ENCODE data around the gene SELENOV.

DNA sequence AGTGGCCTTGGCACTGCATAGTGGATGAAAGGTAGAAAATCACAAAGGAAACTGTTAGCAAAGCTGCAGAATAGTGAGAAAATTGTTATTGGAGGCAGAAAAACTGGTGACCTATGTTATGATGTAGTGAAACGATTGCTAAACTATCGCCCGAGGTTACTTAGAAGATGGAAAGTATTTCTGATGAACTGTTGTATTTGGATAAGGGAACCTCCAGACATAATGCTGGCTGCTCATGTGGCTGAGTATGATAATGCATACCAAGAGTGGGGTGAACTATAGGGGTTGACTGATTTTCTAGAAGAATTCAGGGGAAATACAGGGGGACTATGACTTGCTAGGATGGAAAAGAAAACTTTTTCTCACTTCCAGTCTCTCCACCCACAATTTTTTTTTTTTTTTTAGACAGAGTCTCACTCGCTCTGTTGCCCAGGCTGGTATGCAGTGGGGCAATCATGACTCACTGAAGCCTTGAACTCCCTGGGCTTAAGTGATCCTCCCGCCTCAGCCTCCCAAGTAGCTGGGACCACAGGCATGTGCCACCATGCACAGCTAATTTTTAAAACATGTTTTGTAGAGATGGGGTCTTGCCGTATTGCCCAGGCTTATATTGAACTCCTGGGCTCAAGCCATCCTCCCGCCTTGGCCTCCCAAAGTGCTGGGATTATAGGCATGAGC is 29.4 kb downstream of the SELENOV start:
- TF ChIP-seq TARDBP (IDR thresholded peaks at IDR 0.05) = no peak
- no peak for TF ChIP-seq SP1 (IDR thresholded peaks at IDR 0.05)
- TF ChIP-seq FOXA1 (IDR thresholded peaks at IDR 0.05) = no peak
- TF ChIP-seq, protein P1, sequence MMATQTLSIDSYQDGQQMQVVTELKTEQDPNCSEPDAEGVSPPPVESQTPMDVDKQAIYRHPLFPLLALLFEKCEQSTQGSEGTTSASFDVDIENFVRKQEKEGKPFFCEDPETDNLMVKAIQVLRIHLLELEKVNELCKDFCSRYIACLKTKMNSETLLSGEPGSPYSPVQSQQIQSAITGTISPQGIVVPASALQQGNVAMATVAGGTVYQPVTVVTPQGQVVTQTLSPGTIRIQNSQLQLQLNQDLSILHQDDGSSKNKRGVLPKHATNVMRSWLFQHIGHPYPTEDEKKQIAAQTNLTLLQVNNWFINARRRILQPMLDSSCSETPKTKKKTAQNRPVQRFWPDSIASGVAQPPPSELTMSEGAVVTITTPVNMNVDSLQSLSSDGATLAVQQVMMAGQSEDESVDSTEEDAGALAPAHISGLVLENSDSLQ (IDR thresholded peaks at IDR 0.05) = no peak
